Activated CD4-positive, alpha-beta T cell treated with anti-CD3 and anti-CD28 coated beads, Interleukin-2, Interleukin-4, amounts not matched to agents 100 ng/mL and 50 ng/mL, durations not matched to agents 16 hours and 8 hours (primary cell): ENCODE data around the gene CHRNG.

Experiments
- DNase-seq: peaks from one replicate; pipeline ENCODE4 v3.0.0-alpha.2; 2020; ENCODE audit warnings: low spot score

Gene CHRNG

GRCh38 chr2:232539298-232540231, at the start of gene CHRNG:
CHRNG (plus strand) TSS chr2:232539692; CDS start chr2:232539748, 56 bp downstream.
- DNase-seq: no peak

GRCh38 chr2:232490221-232491138, 49.0 kb upstream of the CHRNG start:
- no peak for DNase-seq

GRCh38 chr2:232491139-232491780, 48.2 kb upstream of the CHRNG start:
- no peak for DNase-seq

- DNase-seq: no peak
Measured at GRCh38 chr2:232492236-232492848, 47.1 kb upstream of the CHRNG start.

DNA sequence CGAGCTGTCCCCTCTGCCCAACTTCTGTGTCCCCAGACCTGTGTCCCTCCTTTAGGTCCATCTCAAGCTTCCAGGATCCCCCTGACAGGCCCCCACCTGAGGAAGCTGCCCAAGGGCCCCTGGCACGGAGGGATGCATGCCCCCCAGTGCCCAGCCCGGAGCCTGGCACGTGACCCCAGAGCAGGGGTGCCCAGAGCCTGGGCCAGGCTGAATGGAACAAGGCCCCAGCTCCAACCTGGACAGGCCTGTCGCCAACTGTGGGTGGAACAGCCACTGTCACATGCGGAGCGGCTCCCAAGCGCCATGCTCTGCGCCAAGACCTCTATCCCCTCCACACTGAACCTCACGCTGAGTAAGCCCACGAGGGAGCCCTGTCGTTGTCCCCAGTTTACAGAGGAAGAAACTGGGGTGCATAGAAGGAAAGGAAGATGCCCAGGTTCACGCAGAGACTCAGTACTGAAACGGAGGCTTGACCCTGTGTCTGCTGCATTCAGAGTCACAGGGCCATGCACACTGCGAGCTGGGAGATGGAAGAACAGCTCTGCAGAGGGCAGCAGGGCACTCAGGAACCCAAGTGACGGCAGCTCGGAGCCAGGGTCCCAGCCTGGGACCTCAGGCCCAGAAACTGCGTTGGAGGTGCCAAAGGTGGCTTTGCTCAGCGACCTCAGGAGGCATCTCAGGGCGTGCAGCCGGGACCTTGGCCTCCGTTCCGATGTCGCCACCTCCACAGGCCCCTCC, 46.4 kb upstream of the CHRNG start:
- DNase-seq: no peak

GRCh38 chr2:232493701-232494474, 45.6 kb upstream of the CHRNG start:
- no peak for DNase-seq

GRCh38 chr2:232494542-232494941, 45.0 kb upstream of the CHRNG start:
- DNase-seq: no peak

DNA sequence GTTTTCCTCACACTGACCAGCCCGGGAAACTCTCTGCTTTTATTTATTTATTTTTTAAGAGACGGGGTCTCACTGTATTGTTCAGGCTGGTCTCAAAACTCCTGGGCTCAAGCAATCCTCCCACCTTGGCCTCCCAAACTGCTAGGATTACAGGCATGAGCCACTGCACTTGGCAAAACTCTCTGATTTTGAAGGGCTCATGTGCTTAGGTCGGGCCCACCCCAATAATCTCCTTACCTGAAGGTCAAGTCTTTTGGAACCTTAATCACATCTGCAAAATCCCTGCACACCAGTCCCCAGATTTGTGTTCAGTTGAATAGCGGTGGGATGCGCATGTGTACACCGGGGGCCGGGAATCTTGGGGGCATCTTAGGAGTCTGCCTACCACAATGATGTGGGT, 44.2 kb upstream of the CHRNG start:
- no peak for DNase-seq

GRCh38 chr2:232496501-232497270, 42.8 kb upstream of the CHRNG start:
- DNase-seq: no peak

DNA sequence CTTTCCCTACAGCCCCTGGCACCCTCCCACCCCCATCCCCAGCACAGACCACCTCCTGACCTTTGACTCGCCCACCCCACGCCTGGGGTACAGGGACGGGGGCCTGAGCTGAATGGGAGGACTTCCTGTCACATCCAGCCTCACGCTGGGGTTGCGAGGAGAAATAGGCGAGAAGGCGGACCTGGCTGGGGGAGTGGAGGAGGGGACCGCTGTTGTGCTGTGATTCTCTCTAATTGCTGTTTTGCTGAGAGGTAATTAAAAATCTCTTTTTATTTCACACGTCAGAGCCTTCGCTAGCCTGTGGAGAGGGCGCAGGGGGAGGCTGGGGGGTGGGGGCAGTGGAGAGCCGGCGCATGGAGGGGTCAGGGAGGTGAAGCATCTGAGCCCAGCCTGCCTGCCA, 42.1 kb upstream of the CHRNG start:
- DNase-seq: no peak

DNA sequence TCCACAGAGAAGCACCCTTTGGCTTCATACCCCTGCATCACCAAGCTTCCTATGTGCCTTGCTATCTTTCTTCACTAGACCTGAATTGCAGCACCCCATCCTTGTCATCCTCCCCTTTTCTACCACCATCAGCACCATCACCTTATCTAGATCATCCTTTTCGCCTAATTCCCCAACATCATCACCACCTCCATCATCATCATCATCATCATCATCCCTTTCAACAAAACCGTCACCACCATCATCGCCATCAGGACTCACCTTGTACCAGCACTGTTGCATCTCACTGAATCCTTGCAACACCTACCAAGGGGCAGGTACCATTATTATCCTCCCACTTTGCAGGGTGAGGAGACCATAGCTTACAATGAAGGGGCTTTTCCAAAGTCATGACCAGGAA, 41.0 kb upstream of the CHRNG start:
- DNase-seq: no peak

- DNase-seq: no peak
Measured at GRCh38 chr2:232501331-232501771, 38.1 kb upstream of the CHRNG start.

GRCh38 chr2:232501794-232502390, 37.6 kb upstream of the CHRNG start:
- no peak for DNase-seq

- DNase-seq: no peak
Measured at GRCh38 chr2:232502511-232502910, 37.0 kb upstream of the CHRNG start.

- DNase-seq: no peak
Measured at GRCh38 chr2:232502911-232503808, 36.3 kb upstream of the CHRNG start.

DNA sequence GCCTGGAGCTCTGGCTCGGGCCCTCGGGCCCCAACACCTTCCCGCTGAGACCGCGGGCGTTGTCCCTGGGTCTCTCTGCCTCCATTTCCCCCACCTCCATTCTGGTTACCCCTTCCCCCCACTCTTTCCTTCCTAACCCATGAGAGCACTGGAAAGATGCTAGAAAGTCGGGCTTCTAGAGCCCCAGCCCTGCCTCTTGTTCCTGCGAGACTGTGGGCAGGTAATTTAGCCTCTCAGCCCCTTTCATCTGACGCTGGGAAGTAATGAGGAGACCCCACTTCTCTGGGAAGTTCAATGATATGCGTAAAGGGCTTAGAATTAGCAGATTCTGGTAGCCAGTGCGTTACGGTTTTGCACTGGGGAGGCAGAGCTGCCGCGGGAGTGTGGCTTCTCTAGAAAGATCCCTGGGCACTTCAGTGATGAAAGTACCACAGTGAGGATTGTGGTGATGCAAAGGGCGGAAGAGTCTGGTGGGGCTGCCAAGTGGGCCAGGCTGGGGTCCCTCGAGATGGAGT, 35.6 kb upstream of the CHRNG start:
- DNase-seq: no peak

GRCh38 chr2:232504438-232504837, 35.1 kb upstream of the CHRNG start:
- no peak for DNase-seq

DNA sequence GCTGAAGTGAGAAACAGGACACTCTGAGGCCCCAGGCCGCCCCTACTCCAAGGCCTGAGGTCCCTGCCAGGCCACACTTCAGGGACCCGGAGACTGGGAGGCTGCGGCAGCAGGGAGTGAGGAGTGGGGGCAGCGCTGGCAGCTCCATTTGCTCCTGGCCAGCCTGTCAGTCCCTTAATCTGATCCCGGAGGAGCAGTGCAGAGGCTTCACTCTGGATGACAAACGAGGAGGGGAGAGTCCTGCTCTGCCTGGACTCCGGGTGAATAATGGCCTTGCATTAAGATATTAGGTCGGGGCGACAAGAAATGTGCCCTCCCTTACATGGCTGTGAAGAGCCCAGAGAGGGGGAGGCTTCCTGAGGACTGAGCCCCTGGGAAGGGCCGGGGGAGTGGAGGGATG, 33.6 kb upstream of the CHRNG start:
- no peak for DNase-seq
